Hepatocyte (in vitro differentiated cells): Measurements from ENCODE around the gene CCNB3. TPM values are rescaled to one million over a fixed set of nuclear protein-coding genes. Genes with fewer than 3 reads are reported as not detected.

Source experiments
- DNase-seq: peaks from one replicate; pipeline ENCODE4 v3.0.0-alpha.2; 2016; ENCODE audit warnings: low spot score
- H2AFZ ChIP-seq: fragments of 200-600 bp; sonication (generic); 2 replicates; pipeline ENCODE4 v1.6.0; 2016; ENCODE audit warnings: antibody characterized with exemption, mild to moderate bottlenecking
- H3K27ac ChIP-seq: fragments of 200-600 bp; sonication (generic); 2 replicates; pipeline ENCODE4 v1.5.1; 2016; ENCODE audit warnings: mild to moderate bottlenecking
- H3K27me3 ChIP-seq: fragments of 200-600 bp; sonication (generic); 2 replicates; pipeline ENCODE4 v1.6.1; 2016
- H3K36me3 ChIP-seq: fragments of 200-600 bp; sonication (generic); replicated peaks from 2 replicates; pipeline ENCODE4 v1.5.1; 2016; ENCODE audit warnings: low read depth; ENCODE audit not compliant: insufficient read depth
- H3K4me1 ChIP-seq: fragments of 200-600 bp; sonication (generic); 2 replicates; pipeline ENCODE4 v1.5.1; 2016; ENCODE audit warnings: mild to moderate bottlenecking, moderate library complexity; ENCODE audit not compliant: insufficient read depth
- H3K4me2 ChIP-seq: fragments of 200-600 bp; sonication (generic); 2 replicates; pipeline ENCODE4 v1.6.0; 2016
- H3K4me3 ChIP-seq: fragments of 200-600 bp; sonication (generic); 2 replicates; pipeline ENCODE4 v1.5.1; 2016; ENCODE audit warnings: mild to moderate bottlenecking
- H3K79me2 ChIP-seq: fragments of 200-600 bp; sonication (generic); 2 replicates; pipeline ENCODE4 v1.6.0; 2017; ENCODE audit warnings: mild to moderate bottlenecking
- H3K9me2 ChIP-seq: fragments of 200-600 bp; sonication (generic); replicated peaks from 2 replicates; pipeline ENCODE4 v1.6.0; 2017; ENCODE audit warnings: mild to moderate bottlenecking; ENCODE audit not compliant: insufficient read depth
- H3K9me3 ChIP-seq: fragments of 200-600 bp; sonication (generic); 2 replicates; pipeline ENCODE4 v1.5.1; 2016; ENCODE audit warnings: low read depth, mild to moderate bottlenecking
- H4K20me1 ChIP-seq: fragments of 200-600 bp; sonication (generic); 2 replicates; pipeline ENCODE4 v1.6.0; 2016; ENCODE audit warnings: mild to moderate bottlenecking; ENCODE audit not compliant: insufficient read depth, poor library complexity, severe bottlenecking
- EZH2 ChIP-seq: fragments of 200-600 bp; sonication (generic); IDR thresholded peaks from 2 replicates; pipeline ENCODE4 v1.6.1; 2016; ENCODE audit warnings: antibody characterized with exemption, mild to moderate bottlenecking, borderline replicate concordance
- EZH2phosphoT487 ChIP-seq: fragments of 200-600 bp; sonication (generic); IDR thresholded peaks from one replicate; pipeline ENCODE4 v1.6.1; 2018; ENCODE audit warnings: antibody characterized with exemption, mild to moderate bottlenecking, low read depth, moderate library complexity; ENCODE audit not compliant: unreplicated experiment, severe bottlenecking
- WGBS: methylation state at CpG from one replicate; pipeline ENCODE4 v1.1.6; 2016; ENCODE audit warnings: low lambda C conversion rate; ENCODE audit errors: missing lambda C conversion rate; 5-methylcytosine and 5-hydroxymethylcytosine counted together
- polyA plus RNA-seq: library from polyadenylated mRNA; unstranded; fragments of >200 nt; fragmentation: Nextera tagmentation; extraction: Ambion mirVana; gene quantifications from 2 replicates; pipeline ENCODE4 v1.2.1, GENCODE V29; 2016
- total RNA-seq: library from RNA; depleted of rRNA; stranded (reverse); fragments of >200 nt; gene quantifications from 2 replicates; pipeline ENCODE4 v1.2.3, GENCODE V29; 2014
- TF ChIP-seq, protein P1 (sequence below): fragments of 200-600 bp; sonication (generic); IDR thresholded peaks from 2 replicates; pipeline ENCODE4 v1.5.1; 2016; ENCODE audit warnings: antibody characterized with exemption, mild to moderate bottlenecking; ENCODE audit not compliant: poor library complexity

Gene CCNB3, protein sequence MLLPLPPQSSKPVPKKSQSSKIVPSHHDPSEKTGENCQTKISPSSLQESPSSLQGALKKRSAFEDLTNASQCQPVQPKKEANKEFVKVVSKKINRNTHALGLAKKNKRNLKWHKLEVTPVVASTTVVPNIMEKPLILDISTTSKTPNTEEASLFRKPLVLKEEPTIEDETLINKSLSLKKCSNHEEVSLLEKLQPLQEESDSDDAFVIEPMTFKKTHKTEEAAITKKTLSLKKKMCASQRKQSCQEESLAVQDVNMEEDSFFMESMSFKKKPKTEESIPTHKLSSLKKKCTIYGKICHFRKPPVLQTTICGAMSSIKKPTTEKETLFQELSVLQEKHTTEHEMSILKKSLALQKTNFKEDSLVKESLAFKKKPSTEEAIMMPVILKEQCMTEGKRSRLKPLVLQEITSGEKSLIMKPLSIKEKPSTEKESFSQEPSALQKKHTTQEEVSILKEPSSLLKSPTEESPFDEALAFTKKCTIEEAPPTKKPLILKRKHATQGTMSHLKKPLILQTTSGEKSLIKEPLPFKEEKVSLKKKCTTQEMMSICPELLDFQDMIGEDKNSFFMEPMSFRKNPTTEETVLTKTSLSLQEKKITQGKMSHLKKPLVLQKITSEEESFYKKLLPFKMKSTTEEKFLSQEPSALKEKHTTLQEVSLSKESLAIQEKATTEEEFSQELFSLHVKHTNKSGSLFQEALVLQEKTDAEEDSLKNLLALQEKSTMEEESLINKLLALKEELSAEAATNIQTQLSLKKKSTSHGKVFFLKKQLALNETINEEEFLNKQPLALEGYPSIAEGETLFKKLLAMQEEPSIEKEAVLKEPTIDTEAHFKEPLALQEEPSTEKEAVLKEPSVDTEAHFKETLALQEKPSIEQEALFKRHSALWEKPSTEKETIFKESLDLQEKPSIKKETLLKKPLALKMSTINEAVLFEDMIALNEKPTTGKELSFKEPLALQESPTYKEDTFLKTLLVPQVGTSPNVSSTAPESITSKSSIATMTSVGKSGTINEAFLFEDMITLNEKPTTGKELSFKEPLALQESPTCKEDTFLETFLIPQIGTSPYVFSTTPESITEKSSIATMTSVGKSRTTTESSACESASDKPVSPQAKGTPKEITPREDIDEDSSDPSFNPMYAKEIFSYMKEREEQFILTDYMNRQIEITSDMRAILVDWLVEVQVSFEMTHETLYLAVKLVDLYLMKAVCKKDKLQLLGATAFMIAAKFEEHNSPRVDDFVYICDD (N-terminal part only)
- total RNA-seq, result 0.12 and 0.13 TPM in 2 replicates
- 0.23 and 0.41 TPM in 2 replicates for polyA plus RNA-seq

DNA sequence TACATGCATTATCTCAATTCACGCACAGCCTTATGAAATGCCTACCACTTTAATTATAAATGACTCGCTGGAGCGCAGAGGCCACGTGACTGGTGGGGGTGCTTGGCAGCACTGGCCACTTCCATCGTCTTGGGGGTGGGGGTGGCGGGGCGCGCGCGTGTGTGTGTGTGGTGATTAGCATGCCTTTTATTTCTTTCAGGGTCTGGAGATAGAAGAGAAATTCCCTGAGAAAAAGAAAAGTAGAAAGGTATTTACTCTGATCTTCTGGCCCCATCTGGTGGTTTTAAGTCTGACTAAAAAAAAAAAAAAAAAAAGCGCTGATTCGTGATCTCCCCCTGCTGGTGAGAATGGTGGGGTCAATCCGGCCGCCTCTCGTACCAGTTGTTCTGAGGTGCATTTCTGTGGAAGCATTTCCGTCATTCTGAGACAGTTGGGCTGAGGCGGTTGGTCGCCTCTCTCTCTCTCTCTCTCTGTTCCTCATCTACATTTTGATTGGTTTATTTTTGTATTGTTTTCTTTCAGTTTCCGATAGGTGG lies at the start of gene CCNB3:
Gene CCNB3 (plus strand): TSS at position 402 of the 536 bp plus-strand sequence. CDS start 80,399 bp downstream, outside the sequence.
- TF ChIP-seq EZH2phosphoT487, result no peak
- TF ChIP-seq, protein P1, sequence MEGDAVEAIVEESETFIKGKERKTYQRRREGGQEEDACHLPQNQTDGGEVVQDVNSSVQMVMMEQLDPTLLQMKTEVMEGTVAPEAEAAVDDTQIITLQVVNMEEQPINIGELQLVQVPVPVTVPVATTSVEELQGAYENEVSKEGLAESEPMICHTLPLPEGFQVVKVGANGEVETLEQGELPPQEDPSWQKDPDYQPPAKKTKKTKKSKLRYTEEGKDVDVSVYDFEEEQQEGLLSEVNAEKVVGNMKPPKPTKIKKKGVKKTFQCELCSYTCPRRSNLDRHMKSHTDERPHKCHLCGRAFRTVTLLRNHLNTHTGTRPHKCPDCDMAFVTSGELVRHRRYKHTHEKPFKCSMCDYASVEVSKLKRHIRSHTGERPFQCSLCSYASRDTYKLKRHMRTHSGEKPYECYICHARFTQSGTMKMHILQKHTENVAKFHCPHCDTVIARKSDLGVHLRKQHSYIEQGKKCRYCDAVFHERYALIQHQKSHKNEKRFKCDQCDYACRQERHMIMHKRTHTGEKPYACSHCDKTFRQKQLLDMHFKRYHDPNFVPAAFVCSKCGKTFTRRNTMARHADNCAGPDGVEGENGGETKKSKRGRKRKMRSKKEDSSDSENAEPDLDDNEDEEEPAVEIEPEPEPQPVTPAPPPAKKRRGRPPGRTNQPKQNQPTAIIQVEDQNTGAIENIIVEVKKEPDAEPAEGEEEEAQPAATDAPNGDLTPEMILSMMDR, result peak; percentile 67
- no peak within 1 kb of the TSS for H3K4me3 ChIP-seq
- no peaks in the 10 kb centered on the region for H3K36me3 ChIP-seq
- H3K9me3 ChIP-seq, result no peaks in the 10 kb centered on the region
- H3K4me2 ChIP-seq, result peak within 1 kb of the TSS; percentile 57
- H3K9me2 ChIP-seq, result no peaks in the 10 kb centered on the region
- peak within 1 kb of the TSS; percentile 13 for H2AFZ ChIP-seq
- no peaks in the 10 kb centered on the region for H3K27me3 ChIP-seq
- DNase-seq, result peak; percentile 72
- no peaks in the 10 kb centered on the region for H4K20me1 ChIP-seq
- H3K4me1 ChIP-seq, result peaks cover 5% of the 10 kb centered on the region
- 37% methylated on average over 15 of the region's 19 CpGs for WGBS
- H3K27ac ChIP-seq, result peak within 1 kb of the TSS; percentile 50
- no peaks in the 10 kb centered on the region for H3K79me2 ChIP-seq

DNA sequence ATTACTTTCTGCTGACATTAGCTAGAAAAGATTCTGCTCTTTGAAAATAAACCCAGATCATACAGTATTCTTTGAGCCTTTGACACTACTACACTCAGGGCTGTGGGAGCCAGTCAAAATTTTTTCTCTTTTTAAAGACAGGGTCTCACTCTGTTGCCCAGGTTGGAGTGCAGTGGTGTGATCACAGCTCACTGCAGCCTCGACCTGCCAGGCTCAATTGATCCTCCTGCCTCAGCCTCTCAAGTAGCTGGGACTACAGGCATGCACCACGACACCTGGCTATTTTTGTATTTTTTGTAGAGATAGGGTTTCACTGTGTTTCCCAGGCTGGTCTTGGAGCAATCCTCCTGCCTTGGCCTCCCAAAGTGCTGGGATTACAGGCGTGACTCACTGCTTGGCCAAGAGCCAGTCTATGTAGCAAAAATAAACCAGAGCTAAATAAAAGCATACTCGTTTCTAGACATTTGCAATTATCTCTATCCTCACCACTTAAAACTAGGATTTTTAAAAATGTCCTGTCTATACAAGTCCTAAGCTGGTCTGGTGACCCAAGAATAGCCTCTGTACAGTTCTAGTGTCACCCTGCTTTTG lies 46.9 kb upstream of the CCNB3 start:
- TF ChIP-seq EZH2phosphoT487, result no peak
- TF ChIP-seq, protein P1, result no peak
- TF ChIP-seq EZH2, result no peak
- Histone ChIP-seq H3K36me3 (no peaks in the 10 kb centered on the region), H3K79me2 (no peaks in the 10 kb centered on the region), H3K4me1 (peaks cover 12% of the 10 kb centered on the region), H4K20me1 (no peaks in the 10 kb centered on the region), H3K9me2 (no peaks in the 10 kb centered on the region), H3K4me3 (no peak overlapping the region), H3K9me3 (no peaks in the 10 kb centered on the region), H3K27me3 (no peaks in the 10 kb centered on the region), H3K4me2 (no peak overlapping the region), H2AFZ (no peak overlapping the region), H3K27ac (peak overlapping the region; percentile 71)
- 48% methylated on average over 4 of the region's 4 CpGs for WGBS
- no peak for DNase-seq

DNA sequence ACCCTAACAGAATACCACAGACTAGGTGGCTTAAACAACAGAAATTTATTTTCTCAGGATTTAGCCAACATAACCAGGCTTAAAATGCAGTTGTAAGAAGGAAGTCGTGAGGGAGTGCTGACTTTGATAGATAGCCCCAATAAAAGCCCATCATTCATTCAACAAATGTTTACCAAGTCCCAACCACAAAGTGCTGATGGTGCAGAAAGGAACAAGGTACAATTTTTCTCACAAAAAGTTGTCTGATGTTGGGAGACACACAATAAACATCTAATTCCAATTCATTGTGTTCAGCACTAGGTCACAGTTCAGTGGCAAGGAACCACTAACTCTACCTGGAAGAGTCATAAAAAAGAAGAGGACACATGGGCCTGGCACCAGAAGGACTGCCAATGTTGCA lies 46.0 kb upstream of the CCNB3 start:
- Histone ChIP-seq H3K27ac (peak overlapping the region; percentile 71), H4K20me1 (no peaks in the 10 kb centered on the region), H3K9me2 (no peaks in the 10 kb centered on the region), H3K4me1 (peaks cover 12% of the 10 kb centered on the region), H3K9me3 (no peaks in the 10 kb centered on the region), H2AFZ (no peak overlapping the region), H3K4me2 (no peak overlapping the region), H3K4me3 (no peak overlapping the region), H3K27me3 (no peaks in the 10 kb centered on the region), H3K36me3 (no peaks in the 10 kb centered on the region), H3K79me2 (no peaks in the 10 kb centered on the region)
- TF ChIP-seq EZH2 (no peak), EZH2phosphoT487 (no peak)
- TF ChIP-seq, protein P1, result no peak
- WGBS, result 32% methylated on average over 1 of the region's 1 CpG
- peak; percentile 16 for DNase-seq
